Ishikawa (cell line): ENCODE results near the gene REEP5.

Experiments used
- CEBPB ChIP-seq: IDR thresholded peaks from 2 replicates; pipeline ENCODE4 v1.6.1; 2012
- NFIC ChIP-seq: IDR thresholded peaks from 2 replicates; pipeline ENCODE4 v1.6.1; 2012
- TAF1 ChIP-seq: IDR thresholded peaks from 2 replicates; pipeline ENCODE4 v1.6.1; 2012; ENCODE audit warnings: low read depth, mild to moderate bottlenecking
- TF ChIP-seq, protein P1 (sequence below): IDR thresholded peaks from 2 replicates; pipeline ENCODE4 v1.6.1; 2012; ENCODE audit warnings: low read depth, mild to moderate bottlenecking

DNA sequence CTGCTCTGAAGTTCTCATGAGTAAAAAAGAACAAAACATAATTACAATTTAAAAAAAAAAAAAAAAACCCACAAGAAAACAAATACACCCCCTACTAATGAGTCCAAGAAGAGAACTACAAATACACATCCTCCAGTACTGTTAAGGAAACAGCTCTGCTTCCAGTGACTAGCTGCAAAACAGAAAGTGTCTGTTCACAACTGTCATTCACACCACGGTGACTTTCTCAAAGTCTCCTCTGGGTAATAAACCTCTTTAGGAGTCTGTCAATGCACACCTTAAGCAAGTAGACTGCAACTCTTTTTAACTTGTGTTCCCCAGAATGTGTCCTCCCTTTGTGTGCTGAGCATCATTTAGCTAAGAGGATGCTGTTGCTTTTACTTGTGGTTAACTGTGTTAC, 6.2 kb downstream of the REEP5 start:
- TF ChIP-seq CEBPB (no peak), NFIC (no peak), TAF1 (no peak)
- TF ChIP-seq, protein P1, sequence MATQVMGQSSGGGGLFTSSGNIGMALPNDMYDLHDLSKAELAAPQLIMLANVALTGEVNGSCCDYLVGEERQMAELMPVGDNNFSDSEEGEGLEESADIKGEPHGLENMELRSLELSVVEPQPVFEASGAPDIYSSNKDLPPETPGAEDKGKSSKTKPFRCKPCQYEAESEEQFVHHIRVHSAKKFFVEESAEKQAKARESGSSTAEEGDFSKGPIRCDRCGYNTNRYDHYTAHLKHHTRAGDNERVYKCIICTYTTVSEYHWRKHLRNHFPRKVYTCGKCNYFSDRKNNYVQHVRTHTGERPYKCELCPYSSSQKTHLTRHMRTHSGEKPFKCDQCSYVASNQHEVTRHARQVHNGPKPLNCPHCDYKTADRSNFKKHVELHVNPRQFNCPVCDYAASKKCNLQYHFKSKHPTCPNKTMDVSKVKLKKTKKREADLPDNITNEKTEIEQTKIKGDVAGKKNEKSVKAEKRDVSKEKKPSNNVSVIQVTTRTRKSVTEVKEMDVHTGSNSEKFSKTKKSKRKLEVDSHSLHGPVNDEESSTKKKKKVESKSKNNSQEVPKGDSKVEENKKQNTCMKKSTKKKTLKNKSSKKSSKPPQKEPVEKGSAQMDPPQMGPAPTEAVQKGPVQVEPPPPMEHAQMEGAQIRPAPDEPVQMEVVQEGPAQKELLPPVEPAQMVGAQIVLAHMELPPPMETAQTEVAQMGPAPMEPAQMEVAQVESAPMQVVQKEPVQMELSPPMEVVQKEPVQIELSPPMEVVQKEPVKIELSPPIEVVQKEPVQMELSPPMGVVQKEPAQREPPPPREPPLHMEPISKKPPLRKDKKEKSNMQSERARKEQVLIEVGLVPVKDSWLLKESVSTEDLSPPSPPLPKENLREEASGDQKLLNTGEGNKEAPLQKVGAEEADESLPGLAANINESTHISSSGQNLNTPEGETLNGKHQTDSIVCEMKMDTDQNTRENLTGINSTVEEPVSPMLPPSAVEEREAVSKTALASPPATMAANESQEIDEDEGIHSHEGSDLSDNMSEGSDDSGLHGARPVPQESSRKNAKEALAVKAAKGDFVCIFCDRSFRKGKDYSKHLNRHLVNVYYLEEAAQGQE = no peak
